Measurements from ENCODE around the gene PRLR.

PRLR gene

DNA sequence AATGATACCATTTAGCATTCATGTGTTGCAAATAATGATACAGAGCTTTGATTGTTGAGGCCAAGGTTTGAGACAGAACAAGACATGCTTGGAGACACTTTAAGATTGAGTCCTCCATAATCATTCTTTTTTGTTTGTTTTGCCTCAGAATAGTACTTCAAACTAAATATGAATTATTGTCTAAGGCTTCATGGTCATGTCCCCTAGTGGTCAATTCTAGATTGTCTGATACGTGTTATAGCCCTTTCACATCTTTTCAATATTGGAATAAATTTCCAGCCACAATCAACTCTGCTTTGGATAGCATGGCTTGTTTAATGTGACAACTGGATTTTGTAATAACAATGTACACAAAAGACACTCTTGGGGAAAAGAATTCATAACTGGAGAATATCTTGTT, 64.2 kb downstream of the PRLR start:
- Mint-ChIP-seq H3K4me1 (ENCODE audit: low read depth) (no peaks in the 10 kb centered on the region), H3K27ac (no peak overlapping the region), H3K27me3 (ENCODE audit: low read depth) (no peaks in the 10 kb centered on the region), H3K36me3 (ENCODE audit: low read depth) (no peaks in the 10 kb centered on the region), H3K4me3 (no peak overlapping the region), H3K9me3 (peaks cover 3% of the 10 kb centered on the region)

DNA sequence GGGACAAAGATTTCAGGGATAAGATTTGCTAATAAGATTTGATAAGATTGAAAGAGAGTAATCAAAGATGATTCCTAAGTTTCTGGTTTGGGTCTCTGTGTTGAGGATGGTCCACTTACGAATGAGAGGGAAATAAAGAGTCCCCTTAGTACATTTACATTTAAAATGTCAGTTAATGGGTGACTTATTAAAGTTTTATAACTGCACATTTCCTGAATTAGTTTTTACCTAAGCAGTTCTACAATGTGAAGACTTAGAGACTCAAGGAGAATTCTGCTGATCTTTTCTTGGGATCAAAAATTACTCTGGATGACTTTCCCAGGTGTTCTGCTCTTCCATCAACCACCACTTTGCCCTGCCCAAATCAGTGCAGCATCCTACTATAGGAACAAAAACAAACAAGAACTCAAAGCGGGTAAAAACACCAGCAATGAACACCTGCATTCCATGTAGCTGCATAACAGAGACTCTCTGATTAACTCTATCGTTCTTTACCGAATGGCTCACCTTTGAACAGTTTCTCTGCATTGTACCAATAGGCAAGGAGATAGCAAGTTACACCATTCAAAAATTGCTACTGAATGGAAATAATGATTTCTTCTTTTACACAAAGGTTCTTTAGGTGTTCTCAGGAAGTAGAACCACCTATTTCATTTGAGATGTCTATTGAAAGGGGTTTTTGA, 65.3 kb downstream of the PRLR start:
- Mint-ChIP-seq H3K4me3 (no peak overlapping the region), H3K27me3 (ENCODE audit: low read depth) (no peaks in the 10 kb centered on the region), H3K4me1 (ENCODE audit: low read depth) (no peaks in the 10 kb centered on the region), H3K9me3 (peaks cover 3% of the 10 kb centered on the region), H3K27ac (no peak overlapping the region), H3K36me3 (ENCODE audit: low read depth) (no peaks in the 10 kb centered on the region)

GRCh38 chr5:35163710-35164033, 66.6 kb downstream of the PRLR start:
- Mint-ChIP-seq H3K27me3 (ENCODE audit: low read depth) (peaks cover under 1% of the 10 kb centered on the region), H3K9me3 (peaks cover 3% of the 10 kb centered on the region), H3K27ac (no peak overlapping the region), H3K36me3 (ENCODE audit: low read depth) (no peaks in the 10 kb centered on the region), H3K4me3 (no peak overlapping the region), H3K4me1 (ENCODE audit: low read depth) (no peaks in the 10 kb centered on the region)

GRCh38 chr5:35162848-35163709, 67.2 kb downstream of the PRLR start:
- H3K9me3 Mint-ChIP-seq = peaks cover 3% of the 10 kb centered on the region
- H3K36me3 Mint-ChIP-seq (ENCODE audit: low read depth) = no peaks in the 10 kb centered on the region
- H3K4me3 Mint-ChIP-seq = no peak overlapping the region
- no peaks in the 10 kb centered on the region for H3K4me1 Mint-ChIP-seq (ENCODE audit: low read depth)
- peaks cover 4% of the 10 kb centered on the region for H3K27me3 Mint-ChIP-seq (ENCODE audit: low read depth)
- no peak overlapping the region for H3K27ac Mint-ChIP-seq

DNA sequence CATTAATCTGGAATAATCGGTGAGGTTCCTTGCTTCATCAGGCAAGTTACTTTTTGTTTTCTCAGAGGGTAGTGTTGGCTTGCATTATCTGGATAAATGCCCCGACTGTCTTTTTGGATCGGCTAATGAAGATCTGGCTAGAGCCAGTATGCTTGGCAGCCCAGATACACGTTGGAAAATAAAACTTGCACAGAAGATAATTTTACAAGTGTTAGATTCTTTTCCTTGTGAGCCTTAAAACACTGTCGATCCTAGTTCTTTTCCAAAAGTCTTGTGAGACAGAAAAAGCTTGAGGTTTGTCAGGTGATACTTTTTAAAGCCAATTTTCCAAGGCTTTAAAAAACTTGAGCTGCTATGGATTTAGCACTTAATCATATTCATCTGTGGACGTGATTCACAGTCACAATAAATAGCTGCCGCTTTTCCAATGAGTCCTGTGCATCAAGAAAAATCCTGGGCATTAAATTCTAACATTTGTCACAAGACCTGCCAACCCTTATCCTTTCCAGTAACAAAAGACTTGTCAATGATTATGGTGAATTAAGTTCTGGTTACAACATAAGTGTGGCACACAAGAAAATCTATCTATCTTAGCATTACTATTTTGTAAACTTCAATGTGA, 68.5 kb downstream of the PRLR start:
- no peaks in the 10 kb centered on the region for H3K9me3 Mint-ChIP-seq

GRCh38 chr5:35160486-35161116, 69.7 kb downstream of the PRLR start:
- Mint-ChIP-seq H3K27me3 (ENCODE audit: low read depth) (peaks cover 10% of the 10 kb centered on the region), H3K9me3 (no peaks in the 10 kb centered on the region), H3K27ac (no peak overlapping the region), H3K4me3 (no peak overlapping the region), H3K4me1 (ENCODE audit: low read depth) (no peaks in the 10 kb centered on the region), H3K36me3 (ENCODE audit: low read depth) (no peaks in the 10 kb centered on the region)

More for the DNA sequence above, 68.5 kb downstream of the PRLR start:
- no peak overlapping the region for H3K4me3 Mint-ChIP-seq
- no peak overlapping the region for H3K27ac Mint-ChIP-seq
- peaks cover 4% of the 10 kb centered on the region for H3K27me3 Mint-ChIP-seq (ENCODE audit: low read depth)
- no peaks in the 10 kb centered on the region for H3K36me3 Mint-ChIP-seq (ENCODE audit: low read depth)
- no peaks in the 10 kb centered on the region for H3K4me1 Mint-ChIP-seq (ENCODE audit: low read depth)

DNA sequence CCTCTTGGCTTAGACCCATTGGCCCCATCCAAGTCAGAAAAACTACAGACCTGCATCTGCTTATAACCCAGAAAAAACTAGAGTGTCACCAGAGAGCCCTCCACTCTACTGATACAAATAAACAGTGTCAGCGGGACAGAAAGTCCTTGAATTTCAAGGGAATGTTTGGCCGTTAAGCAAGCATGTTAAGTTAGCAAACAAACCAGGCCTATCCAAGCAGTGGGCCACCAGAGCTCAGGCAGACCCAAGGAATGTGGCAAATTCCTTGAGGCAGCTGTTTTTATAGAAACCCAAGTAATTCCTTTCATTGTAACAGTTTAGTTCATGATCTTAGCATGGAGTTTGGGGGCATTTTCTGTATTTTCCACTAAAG, 70.9 kb downstream of the PRLR start:
- H3K9me3 Mint-ChIP-seq = no peaks in the 10 kb centered on the region
- H3K27ac Mint-ChIP-seq = no peak overlapping the region
- H3K27me3 Mint-ChIP-seq (ENCODE audit: low read depth) = peaks cover 10% of the 10 kb centered on the region
- no peaks in the 10 kb centered on the region for H3K36me3 Mint-ChIP-seq (ENCODE audit: low read depth)
- no peaks in the 10 kb centered on the region for H3K4me1 Mint-ChIP-seq (ENCODE audit: low read depth)
- no peak overlapping the region for H3K4me3 Mint-ChIP-seq

- Mint-ChIP-seq H3K4me1 (ENCODE audit: low read depth) (no peaks in the 10 kb centered on the region), H3K4me3 (no peak overlapping the region), H3K36me3 (ENCODE audit: low read depth) (no peaks in the 10 kb centered on the region), H3K9me3 (no peaks in the 10 kb centered on the region), H3K27me3 (ENCODE audit: low read depth) (peaks cover 10% of the 10 kb centered on the region), H3K27ac (no peak overlapping the region)
Measured at GRCh38 chr5:35158622-35159369, 71.5 kb downstream of the PRLR start.

GRCh38 chr5:35158204-35158603, 72.1 kb downstream of the PRLR start:
- Mint-ChIP-seq H3K36me3 (ENCODE audit: low read depth) (no peaks in the 10 kb centered on the region), H3K9me3 (no peaks in the 10 kb centered on the region), H3K27me3 (ENCODE audit: low read depth) (peaks cover 10% of the 10 kb centered on the region), H3K4me1 (ENCODE audit: low read depth) (no peaks in the 10 kb centered on the region), H3K27ac (no peak overlapping the region), H3K4me3 (no peak overlapping the region)

DNA sequence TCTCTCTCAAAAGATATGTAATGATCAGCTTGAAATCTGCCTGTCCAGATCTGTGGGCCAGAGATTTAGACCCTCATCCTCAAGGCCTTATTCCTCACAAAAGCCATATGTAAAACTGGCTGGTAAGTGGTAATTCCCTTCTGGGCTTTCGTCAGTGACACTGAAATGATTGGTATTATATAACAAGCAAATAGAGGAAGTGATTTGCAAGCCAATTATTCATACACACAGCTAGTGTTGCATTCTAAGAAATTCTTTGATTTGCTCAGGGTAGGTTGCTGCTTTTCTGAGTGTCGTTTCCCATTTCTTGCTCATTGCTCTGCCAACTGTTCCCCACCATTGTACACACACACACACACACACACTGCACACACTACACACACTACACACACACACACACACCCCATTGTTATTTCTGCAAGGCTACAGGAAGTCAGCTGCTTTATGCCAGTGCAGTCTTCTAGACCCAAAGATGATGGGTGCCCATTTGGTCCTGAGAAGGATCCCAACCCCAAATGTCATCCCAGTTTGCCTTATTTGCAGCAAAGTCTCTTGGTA, 76.8 kb downstream of the PRLR start:
- no peak overlapping the region for H3K4me3 Mint-ChIP-seq
- H3K36me3 Mint-ChIP-seq (ENCODE audit: low read depth) = no peaks in the 10 kb centered on the region
- no peaks in the 10 kb centered on the region for H3K9me3 Mint-ChIP-seq
- H3K4me1 Mint-ChIP-seq (ENCODE audit: low read depth) = no peaks in the 10 kb centered on the region
- H3K27ac Mint-ChIP-seq = no peak overlapping the region
- peaks cover 8% of the 10 kb centered on the region for H3K27me3 Mint-ChIP-seq (ENCODE audit: low read depth)

- H3K9me3 Mint-ChIP-seq = no peaks in the 10 kb centered on the region
- no peaks in the 10 kb centered on the region for H3K36me3 Mint-ChIP-seq (ENCODE audit: low read depth)
- no peak overlapping the region for H3K27ac Mint-ChIP-seq
- H3K4me3 Mint-ChIP-seq = no peak overlapping the region
- no peaks in the 10 kb centered on the region for H3K4me1 Mint-ChIP-seq (ENCODE audit: low read depth)
- H3K27me3 Mint-ChIP-seq (ENCODE audit: low read depth) = peaks cover 6% of the 10 kb centered on the region
Measured at GRCh38 chr5:35152733-35153132, 77.6 kb downstream of the PRLR start.

GRCh38 chr5:35151146-35151920, 79.0 kb downstream of the PRLR start:
- Mint-ChIP-seq H3K9me3 (no peaks in the 10 kb centered on the region), H3K4me1 (ENCODE audit: low read depth) (no peaks in the 10 kb centered on the region), H3K4me3 (no peak overlapping the region), H3K36me3 (ENCODE audit: low read depth) (no peaks in the 10 kb centered on the region), H3K27me3 (ENCODE audit: low read depth) (peaks cover 6% of the 10 kb centered on the region), H3K27ac (no peak overlapping the region)

- no peaks in the 10 kb centered on the region for H3K36me3 Mint-ChIP-seq (ENCODE audit: low read depth)
- no peaks in the 10 kb centered on the region for H3K27me3 Mint-ChIP-seq (ENCODE audit: low read depth)
- H3K4me3 Mint-ChIP-seq = no peak overlapping the region
- no peaks in the 10 kb centered on the region for H3K9me3 Mint-ChIP-seq
- H3K4me1 Mint-ChIP-seq (ENCODE audit: low read depth) = no peaks in the 10 kb centered on the region
- no peak overlapping the region for H3K27ac Mint-ChIP-seq
Measured at GRCh38 chr5:35149041-35149440, 81.2 kb downstream of the PRLR start.
